GM23248 (cell line): ENCODE results near the gene KIF25. TPM values are rescaled to one million over a fixed set of nuclear protein-coding genes. Genes with fewer than 3 reads are reported as not detected.

Experiments used
- DNase-seq: peaks from one replicate; pipeline ENCODE4 v3.0.0-alpha.2; 2015
- H2AFZ ChIP-seq: fragments of 200-600 bp; sonication (generic); 2 replicates; pipeline ENCODE4 v1.6.1; 2016; ENCODE audit warnings: antibody characterized with exemption
- H3F3A ChIP-seq: fragments of 200-600 bp; sonication (generic); 2 replicates; pipeline ENCODE4 v1.6.1; 2016; ENCODE audit warnings: mild to moderate bottlenecking, antibody characterized with exemption, mixed run types; ENCODE audit not compliant: insufficient read depth
- H3K27ac ChIP-seq: fragments of 200-600 bp; sonication (generic); 2 replicates; pipeline ENCODE4 v1.5.1; 2016; ENCODE audit warnings: mild to moderate bottlenecking
- H3K27me3 ChIP-seq: fragments of 200-600 bp; sonication (generic); replicated peaks from 2 replicates; pipeline ENCODE4 v1.6.1; 2016; ENCODE audit warnings: mild to moderate bottlenecking; ENCODE audit not compliant: insufficient read depth
- H3K36me3 ChIP-seq: fragments of 200-600 bp; sonication (generic); 2 replicates; pipeline ENCODE4 v1.6.1; 2016; ENCODE audit warnings: low read depth, mild to moderate bottlenecking
- H3K4me1 ChIP-seq: fragments of 200-600 bp; sonication (generic); 2 replicates; pipeline ENCODE4 v1.6.1; 2016; ENCODE audit warnings: mild to moderate bottlenecking; ENCODE audit not compliant: insufficient read depth
- H3K4me2 ChIP-seq: fragments of 200-600 bp; sonication (generic); one replicate; pipeline ENCODE4 v1.6.1; 2016; ENCODE audit warnings: mild to moderate bottlenecking; ENCODE audit not compliant: unreplicated experiment
- H3K4me3 ChIP-seq: fragments of 200-600 bp; sonication (generic); 2 replicates; pipeline ENCODE4 v1.5.1; 2016; ENCODE audit warnings: mild to moderate bottlenecking
- H3K79me2 ChIP-seq: fragments of 200-600 bp; sonication (generic); 2 replicates; pipeline ENCODE4 v1.6.1; 2016; ENCODE audit warnings: mild to moderate bottlenecking; ENCODE audit not compliant: insufficient read depth
- H3K9ac ChIP-seq: fragments of 200-600 bp; sonication (generic); 2 replicates; pipeline ENCODE4 v1.6.1; 2016; ENCODE audit warnings: mild to moderate bottlenecking
- H3K9me2 ChIP-seq: fragments of 200-600 bp; sonication (generic); 2 replicates; pipeline ENCODE4 v1.6.1; 2016; ENCODE audit warnings: mixed run types, mild to moderate bottlenecking, moderate library complexity; ENCODE audit not compliant: insufficient read depth
- H3K9me3 ChIP-seq: fragments of 200-600 bp; sonication (generic); one replicate; pipeline ENCODE4 v1.6.1; 2017; ENCODE audit warnings: low read depth
- H4K20me1 ChIP-seq: fragments of 200-600 bp; sonication (generic); 2 replicates; pipeline ENCODE4 v1.6.0; 2016; ENCODE audit not compliant: insufficient read depth
- EZH2 ChIP-seq: fragments of 200-600 bp; sonication (generic); IDR thresholded peaks from 2 replicates; pipeline ENCODE4 v1.6.1; 2018; ENCODE audit warnings: antibody characterized with exemption, mild to moderate bottlenecking; ENCODE audit not compliant: insufficient read depth, poor library complexity, severe bottlenecking
- EZH2phosphoT487 ChIP-seq: fragments of 200-600 bp; sonication (generic); IDR thresholded peaks from 2 replicates; pipeline ENCODE4 v1.6.1; 2018; ENCODE audit warnings: antibody characterized with exemption, moderate library complexity, mild to moderate bottlenecking, low read depth; ENCODE audit not compliant: insufficient read depth
- WGBS, 2 experiments: methylation state at CpG; one replicate each; pipeline ENCODE4 v1.1.6; 2015 to 2017; ENCODE audit warnings: low lambda C conversion rate in 2 of 2, low coverage in 1 of 2; ENCODE audit errors: missing lambda C conversion rate in 2 of 2; 5-methylcytosine and 5-hydroxymethylcytosine counted together
- in situ Hi-C: fragments of 300-500 bp; cut with MboI; formaldehyde crosslinking; loops from 2 replicates; pipeline ENCODE4 v1.15.0; 2020
- polyA plus RNA-seq: library from polyadenylated mRNA; unstranded; fragments of >200 nt; fragmentation: Nextera tagmentation; extraction: Ambion mirVana; gene quantifications from 2 replicates; pipeline ENCODE4 v1.2.1, GENCODE V29; 2016
- total RNA-seq: library from RNA; depleted of rRNA; stranded (reverse); fragments of >200 nt; shearing (Covaris generic); gene quantifications from 2 replicates; pipeline ENCODE4 v1.2.3, GENCODE V29; 2014; rRNA removed

The KIF25 gene, protein sequence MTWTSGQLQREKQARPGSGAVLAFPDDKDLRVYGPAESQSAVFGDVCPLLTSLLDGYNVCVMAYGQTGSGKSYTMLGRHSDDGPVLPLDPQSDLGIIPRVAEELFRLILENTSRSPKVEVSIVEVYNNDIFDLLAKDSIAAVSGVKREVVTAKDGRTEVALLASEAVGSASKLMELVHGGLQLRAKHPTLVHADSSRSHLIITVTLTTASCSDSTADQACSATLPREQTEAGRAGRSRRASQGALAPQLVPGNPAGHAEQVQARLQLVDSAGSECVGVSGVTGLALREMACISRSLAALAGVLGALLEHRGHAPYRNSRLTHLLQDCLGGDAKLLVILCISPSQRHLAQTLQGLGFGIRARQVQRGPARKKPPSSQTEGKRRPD
- total RNA-seq (not detected in 2 replicates), polyA plus RNA-seq (not detected in 2 replicates)

GRCh38 chr6:167997642-167998041, at the start of gene KIF25:
Gene KIF25, plus strand, starts transcription at chr6:167997671. Its CDS starts 31,915 bp downstream, at chr6:168029586.
- no peaks in the 10 kb centered on the region for H3K9me3 ChIP-seq
- H3K9ac ChIP-seq = no peak within 1 kb of the TSS
- no peaks in the 10 kb centered on the region for H3K4me1 ChIP-seq
- H3K79me2 ChIP-seq = no peaks in the 10 kb centered on the region
- no peaks in the 10 kb centered on the region for H4K20me1 ChIP-seq
- no peak within 1 kb of the TSS for H3K4me3 ChIP-seq
- 41 to 43% methylated on average over 9 of the region's 9 CpGs for WGBS, 2 experiments
- no peak within 1 kb of the TSS for H3K4me2 ChIP-seq
- H3K27ac ChIP-seq = no peak within 1 kb of the TSS
- peaks cover 12% of the 10 kb centered on the region for H3K27me3 ChIP-seq
- no peak for TF ChIP-seq EZH2phosphoT487
- no peak for TF ChIP-seq EZH2
- 0 out of 2 replicates have a peak, but pooled peaks cover 7% of the 10 kb centered on the region for H3F3A ChIP-seq
- H3K9me2 ChIP-seq = no peaks in the 10 kb centered on the region
- no peak within 1 kb of the TSS for H2AFZ ChIP-seq
- DNase-seq = no peak
- no peaks in the 10 kb centered on the region for H3K36me3 ChIP-seq
- in situ Hi-C loops = no loop called here

DNA sequence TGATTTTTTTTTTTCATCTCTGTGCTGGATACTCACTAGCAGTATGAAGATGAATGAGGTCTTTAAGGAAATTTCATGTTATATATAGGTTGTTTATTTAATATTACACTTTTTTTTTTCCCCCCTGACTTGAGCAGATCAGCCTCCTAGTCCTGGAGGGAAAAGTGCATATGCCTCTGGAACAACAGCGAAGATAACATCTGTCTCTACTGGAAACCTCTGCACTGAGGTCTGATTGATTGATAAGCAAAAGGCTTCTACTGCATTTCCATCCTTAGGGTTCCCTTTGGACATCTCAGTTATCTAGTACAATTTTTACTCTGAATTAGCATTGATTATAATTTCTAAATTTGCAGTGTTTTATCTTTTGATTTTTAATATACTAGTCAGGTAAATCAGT, 49.8 kb upstream of the KIF25 start:
- H3K27me3 ChIP-seq = no peaks in the 10 kb centered on the region
- H3K27ac ChIP-seq = no peak overlapping the region
- peaks cover 12% of the 10 kb centered on the region; the same call in 1 of the 2 replicates for H3K36me3 ChIP-seq
- in situ Hi-C loops = no loop called here
- DNase-seq = no peak
- no peaks in the 10 kb centered on the region for H3K9me2 ChIP-seq
- no peak for TF ChIP-seq EZH2
- no peak for TF ChIP-seq EZH2phosphoT487
- H3K4me2 ChIP-seq = no peak overlapping the region
- H3K9ac ChIP-seq = no peak overlapping the region
- no peaks in the 10 kb centered on the region for H3K9me3 ChIP-seq
- WGBS, 2 experiments = 95 to 100% methylated on average over 1 of the region's 1 CpG
- no peak overlapping the region for H3K4me3 ChIP-seq
- H3K79me2 ChIP-seq = no peaks in the 10 kb centered on the region
- no peaks in the 10 kb centered on the region for H4K20me1 ChIP-seq
- H3K4me1 ChIP-seq = no peaks in the 10 kb centered on the region
- H2AFZ ChIP-seq = no peak overlapping the region
- no peaks in the 10 kb centered on the region for H3F3A ChIP-seq

DNA sequence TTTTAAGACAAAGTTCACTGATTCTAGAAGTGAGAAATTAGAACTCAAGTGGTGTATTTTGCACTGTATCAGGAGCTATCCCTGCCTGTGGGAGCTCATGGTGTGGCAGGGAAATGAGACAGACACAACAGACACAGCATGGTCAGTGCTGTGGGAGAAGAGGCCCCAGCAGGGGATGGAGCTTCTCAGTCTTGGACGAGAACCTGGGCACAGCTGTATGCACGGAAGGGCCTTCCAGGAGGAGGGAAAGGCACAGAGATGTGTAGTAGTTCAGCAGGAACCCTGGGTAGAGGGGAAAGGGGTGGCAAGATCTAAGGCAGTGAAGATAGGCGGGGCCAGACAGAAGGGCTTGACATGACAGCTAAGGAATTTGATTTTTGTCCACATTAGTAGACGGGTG, 48.8 kb upstream of the KIF25 start:
- Histone ChIP-seq H3K4me2 (no peak overlapping the region), H4K20me1 (no peaks in the 10 kb centered on the region), H3K79me2 (no peaks in the 10 kb centered on the region), H3K9ac (no peak overlapping the region), H3K36me3 (peaks cover 12% of the 10 kb centered on the region; the same call in 1 of the 2 replicates), H3K27me3 (no peaks in the 10 kb centered on the region), H3K9me3 (no peaks in the 10 kb centered on the region), H3K27ac (no peak overlapping the region), H3K4me1 (no peaks in the 10 kb centered on the region), H2AFZ (no peak overlapping the region), H3K4me3 (no peak overlapping the region), H3F3A (no peaks in the 10 kb centered on the region), H3K9me2 (no peaks in the 10 kb centered on the region)
- no peak for DNase-seq
- no peak for TF ChIP-seq EZH2
- TF ChIP-seq EZH2phosphoT487 = no peak
- WGBS, 2 experiments = 77 to 85% methylated on average over 4 of the region's 4 CpGs
- in situ Hi-C loops = no loop called here

- H3K9ac ChIP-seq = no peak overlapping the region
- no peak for DNase-seq
Measured at GRCh38 chr6:167949121-167949684, 48.3 kb upstream of the KIF25 start.

More at GRCh38 chr6:167949121-167949684, 48.3 kb upstream of the KIF25 start:
- no peak overlapping the region for H3K4me3 ChIP-seq
- no peaks in the 10 kb centered on the region for H3F3A ChIP-seq
- no peaks in the 10 kb centered on the region for H3K9me2 ChIP-seq
- 71 to 75% methylated on average over 7 of the region's 7 CpGs for WGBS, 2 experiments
- H3K4me1 ChIP-seq = no peaks in the 10 kb centered on the region
- no peak overlapping the region for H3K4me2 ChIP-seq
- peaks cover 12% of the 10 kb centered on the region; the same call in 1 of the 2 replicates for H3K36me3 ChIP-seq
- H2AFZ ChIP-seq = no peak overlapping the region
- no peak overlapping the region for H3K27ac ChIP-seq
- in situ Hi-C loops = no loop called here
- TF ChIP-seq EZH2phosphoT487 (no peak), EZH2 (no peak)
- H3K27me3 ChIP-seq = no peaks in the 10 kb centered on the region
- no peaks in the 10 kb centered on the region for H3K79me2 ChIP-seq
- H3K9me3 ChIP-seq = no peaks in the 10 kb centered on the region
- no peaks in the 10 kb centered on the region for H4K20me1 ChIP-seq
